Gastrocnemius medialis (tissue), 4 donors: ENCODE measurements around the gene DHRS12. TPM values are rescaled to one million over a fixed set of nuclear protein-coding genes. Genes with fewer than 3 reads are reported as not detected.

Source experiments
- ATAC-seq, 2 donors: fragments of 150-250 bp; one replicate each; pipeline ENCODE4 v1.9.1; 2016
- DNase-seq, 2 donors: peaks; one replicate each; pipeline ENCODE4 v3.0.0-alpha.2; 2019
- H3K27ac ChIP-seq, 4 donors: fragments of 200-600 bp; sonication (generic); 1 replicate in 1 of 4; 2 replicates in 3 of 4; pipeline ENCODE4 v1.5.1; 2016 to 2018; ENCODE audit warnings: mild to moderate bottlenecking in 2 of 4, moderate library complexity in 1 of 4
- H3K27me3 ChIP-seq, 3 donors: fragments of 200-600 bp; sonication (generic) in 2 of 3; 1 replicate in 1 of 3; 2 replicates in 2 of 3; pipeline versions ENCODE4 v1.5.1 to v1.6.0; 2016 to 2019; ENCODE audit warnings: mild to moderate bottlenecking in 1 of 3, moderate library complexity in 1 of 3
- H3K36me3 ChIP-seq, 2 donors: fragments of 200-600 bp; sonication (generic) in 1 of 2; one replicate each; pipeline ENCODE4 v1.5.1; 2017 to 2018
- H3K4me1 ChIP-seq, 2 donors: fragments of 200-600 bp; sonication (generic) in 1 of 2; one replicate each; pipeline ENCODE4 v1.5.1; 2016 to 2017; ENCODE audit warnings: mild to moderate bottlenecking in 2 of 2
- H3K4me3 ChIP-seq, 4 donors: fragments of 200-600 bp; sonication (generic) in 3 of 4; 1 replicate in 1 of 4; 2 replicates in 3 of 4; pipeline ENCODE4 v1.5.1; 2016 to 2019; ENCODE audit warnings: mild to moderate bottlenecking in 2 of 4
- H3K9me3 ChIP-seq, 3 donors: fragments of 200-600 bp; sonication (generic) in 2 of 3; 1 replicate in 1 of 3; 2 replicates in 2 of 3; pipeline ENCODE4 v1.5.1; 2016 to 2019
- POLR2A ChIP-seq, 2 donors: fragments of 450-650 bp; IDR thresholded peaks; one replicate each; pipeline ENCODE4 v1.6.1; 2017; ENCODE audit warnings: antibody characterized with exemption in 2 of 2, mild to moderate bottlenecking in 2 of 2, moderate library complexity in 2 of 2
- in situ Hi-C, 4 donors: fragments of 200-750 bp; cut with MboI; loops; one replicate each; pipeline versions ENCODE4 v1.15.0 to v1.8.0; 2017; ENCODE audit warnings: low sequenced_read_pairs in 4 of 4
- intact Hi-C: fragments of 100-400 bp; cut with DNase I; formaldehyde crosslinking; loops from one replicate; pipeline ENCODE4 v1.15.1; 2023; ENCODE audit warnings: low total_unique reads
- total RNA-seq, 4 donors: library from RNA; depleted of rRNA; stranded (reverse); fragments of >200 nt; gene quantifications; one replicate each; pipeline versions ENCODE4 v1.1.0 to v1.2.3, GENCODE V29; 2016
- TF ChIP-seq, protein P1 (sequence below), 5 experiments: fragments of 450-650 bp in 3 of 5; fragments of 200-600 bp in 2 of 5; sonication (generic) in 2 of 5; IDR thresholded peaks in 4 of 5; conservative IDR thresholded peaks in 1 of 5; 1 replicate in 4 of 5; 2 replicates in 1 of 5; pipeline ENCODE4 v1.5.1; 2016 to 2019; ENCODE audit warnings: antibody characterized with exemption in 5 of 5, mild to moderate bottlenecking in 3 of 5, moderate library complexity in 3 of 5

Gene DHRS12
- total RNA-seq, 4 donors from 2014 or later: 1.8 to 6.0 (median 4.7) TPM

GRCh38 chr13:51821606-51822005 is 17.6 kb upstream of the DHRS12 start:
- in situ Hi-C loops: loop anchor here in 3 of 4 donors (25.0 kb wide), 5 partner anchors 191 to 616 kb away; partner anchors contain the start of genes ALG11 (in 1 of the 3), ATP7B (in 1 of the 3), NEK5 (in 1 of the 3) and UTP14C (in 1 of the 3)
- peaks cover 14 to 16% of the 10 kb centered on the region in 2 donors for H3K4me1 ChIP-seq

GRCh38 chr13:51820016-51820597 is 16.1 kb upstream of the DHRS12 start:
- DNase-seq (no peak), ATAC-seq (no peak)
- no peaks in the 10 kb centered on the region for H3K27me3 ChIP-seq
- H3K4me1 ChIP-seq: peaks cover 16 to 17% of the 10 kb centered on the region in 2 donors
- no peaks in the 10 kb centered on the region for H3K9me3 ChIP-seq
- no peak overlapping the region for H3K27ac ChIP-seq
- in situ Hi-C loops: loop anchor here in 3 of 4 donors (25.0 kb wide), 5 partner anchors 192 to 617 kb away; partner anchors contain the start of genes ALG11 (in 1 of the 3), ATP7B (in 1 of the 3), NEK5 (in 1 of the 3) and UTP14C (in 1 of the 3)
- intact Hi-C loops: no loop called here
- TF ChIP-seq POLR2A (IDR thresholded peaks at IDR 0.05): no peak
- TF ChIP-seq, protein P1, sequence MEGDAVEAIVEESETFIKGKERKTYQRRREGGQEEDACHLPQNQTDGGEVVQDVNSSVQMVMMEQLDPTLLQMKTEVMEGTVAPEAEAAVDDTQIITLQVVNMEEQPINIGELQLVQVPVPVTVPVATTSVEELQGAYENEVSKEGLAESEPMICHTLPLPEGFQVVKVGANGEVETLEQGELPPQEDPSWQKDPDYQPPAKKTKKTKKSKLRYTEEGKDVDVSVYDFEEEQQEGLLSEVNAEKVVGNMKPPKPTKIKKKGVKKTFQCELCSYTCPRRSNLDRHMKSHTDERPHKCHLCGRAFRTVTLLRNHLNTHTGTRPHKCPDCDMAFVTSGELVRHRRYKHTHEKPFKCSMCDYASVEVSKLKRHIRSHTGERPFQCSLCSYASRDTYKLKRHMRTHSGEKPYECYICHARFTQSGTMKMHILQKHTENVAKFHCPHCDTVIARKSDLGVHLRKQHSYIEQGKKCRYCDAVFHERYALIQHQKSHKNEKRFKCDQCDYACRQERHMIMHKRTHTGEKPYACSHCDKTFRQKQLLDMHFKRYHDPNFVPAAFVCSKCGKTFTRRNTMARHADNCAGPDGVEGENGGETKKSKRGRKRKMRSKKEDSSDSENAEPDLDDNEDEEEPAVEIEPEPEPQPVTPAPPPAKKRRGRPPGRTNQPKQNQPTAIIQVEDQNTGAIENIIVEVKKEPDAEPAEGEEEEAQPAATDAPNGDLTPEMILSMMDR (IDR thresholded peaks at IDR 0.05 in 4 of 5, conservative IDR thresholded peaks at IDR 0.05 in 1 of 5): no peak
- H3K4me3 ChIP-seq: no peak overlapping the region
- H3K36me3 ChIP-seq: no peaks in the 10 kb centered on the region

More at GRCh38 chr13:51821606-51822005, 17.6 kb upstream of the DHRS12 start:
- H3K27me3 ChIP-seq: no peaks in the 10 kb centered on the region
- intact Hi-C loops: no loop called here
- H3K27ac ChIP-seq: no peak overlapping the region
- ATAC-seq (no peak), DNase-seq (no peak)
- no peak overlapping the region for H3K4me3 ChIP-seq
- TF ChIP-seq, protein P1 (IDR thresholded peaks at IDR 0.05 in 4 of 5, conservative IDR thresholded peaks at IDR 0.05 in 1 of 5): no peak
- no peak for TF ChIP-seq POLR2A (IDR thresholded peaks at IDR 0.05)
- no peaks in the 10 kb centered on the region for H3K9me3 ChIP-seq
- H3K36me3 ChIP-seq: no peaks in the 10 kb centered on the region

GRCh38 chr13:51819544-51819943 is 15.6 kb upstream of the DHRS12 start:
- Histone ChIP-seq H3K27me3 (no peaks in the 10 kb centered on the region), H3K4me1 (peaks cover 16 to 21% of the 10 kb centered on the region in 2 donors), H3K27ac (peak overlapping the region in 2 of 4 donors; percentile 6 to 44), H3K9me3 (no peaks in the 10 kb centered on the region), H3K36me3 (no peaks in the 10 kb centered on the region), H3K4me3 (no peak overlapping the region)
- ATAC-seq (no peak), DNase-seq (no peak)
- TF ChIP-seq, protein P1 (IDR thresholded peaks at IDR 0.05 in 4 of 5, conservative IDR thresholded peaks at IDR 0.05 in 1 of 5): no peak
- no peak for TF ChIP-seq POLR2A (IDR thresholded peaks at IDR 0.05)
- intact Hi-C loops (no loop called here), in situ Hi-C loops (loop anchor here (10.0 to 25.0 kb wide), 8 partner anchors 193 to 635 kb away; partner anchors contain the start of genes NEK5 (in 2 of the 4), ALG11 (in 1 of the 4), ATP7B (in 1 of the 4) and CKAP2 (in 1 of the 4))

DNA sequence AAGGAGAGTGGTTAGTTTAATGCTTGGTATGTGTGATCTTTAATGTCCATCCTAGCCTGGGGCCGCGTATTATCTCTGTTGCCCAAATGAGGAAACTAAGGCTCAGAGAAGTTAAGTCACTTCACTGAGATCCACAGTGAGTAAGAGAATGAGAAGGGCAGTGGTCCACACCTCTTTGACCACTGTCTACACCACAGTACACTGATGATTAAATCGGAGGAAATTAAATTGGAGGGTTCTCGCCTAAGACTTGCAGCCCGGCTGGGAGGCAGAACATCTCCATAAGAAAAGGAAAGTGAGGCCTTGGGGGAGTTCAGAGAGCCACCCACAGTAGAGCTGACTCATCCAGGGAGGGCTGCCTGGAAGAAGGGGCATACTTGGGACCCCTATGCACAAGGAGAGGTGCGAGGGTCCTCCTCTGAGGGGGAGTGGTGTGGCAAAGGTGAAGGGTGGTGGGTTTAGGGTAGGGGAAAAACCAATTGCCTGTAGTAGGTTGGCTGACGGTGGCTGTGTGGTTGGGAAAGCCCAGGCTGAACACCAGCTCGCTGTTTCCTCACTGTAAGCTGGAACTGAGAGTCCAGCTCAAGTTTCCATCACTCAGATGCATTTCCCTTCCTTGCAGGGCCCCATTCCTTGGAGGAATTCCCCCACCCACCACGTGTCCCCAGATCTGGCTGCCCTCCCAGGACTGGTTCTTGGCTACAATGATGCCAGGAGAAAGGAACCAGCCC is 15.0 kb upstream of the DHRS12 start:
- Histone ChIP-seq H3K4me3 (no peak overlapping the region), H3K27me3 (no peaks in the 10 kb centered on the region), H3K27ac (peak overlapping the region; percentile 51 to 67 (median 58)), H3K4me1 (peaks cover 16 to 21% of the 10 kb centered on the region in 2 donors), H3K9me3 (no peaks in the 10 kb centered on the region), H3K36me3 (no peaks in the 10 kb centered on the region)
- ATAC-seq (peak; percentile 96 to 98), DNase-seq (peak; percentile 74 to 78)
- TF ChIP-seq, protein P1 (IDR thresholded peaks at IDR 0.05 in 4 of 5, conservative IDR thresholded peaks at IDR 0.05 in 1 of 5): no peak
- TF ChIP-seq POLR2A (IDR thresholded peaks at IDR 0.05): no peak
- in situ Hi-C loops (loop anchor here (10.0 to 25.0 kb wide), 8 partner anchors 193 to 636 kb away; partner anchors contain the start of genes NEK5 (in 2 of the 4), ALG11 (in 1 of the 4), ATP7B (in 1 of the 4) and CKAP2 (in 1 of the 4)), intact Hi-C loops (no loop called here)
